C4-2B (cell line): ENCODE data around the gene LIG3.

Experiments used
- H3K27ac ChIP-seq: fragments of 450-650 bp; 2 replicates; pipeline ENCODE4 v1.5.1; 2017
- CTCF ChIP-seq: fragments of 450-650 bp; conservative IDR thresholded peaks from 2 replicates; pipeline ENCODE4 v1.5.1; 2017; ENCODE audit warnings: mild to moderate bottlenecking
- ZFX ChIP-seq: fragments of 450-650 bp; IDR thresholded peaks from 2 replicates; pipeline ENCODE4 v1.6.1; 2017

Gene LIG3

GRCh38 chr17:35052780-35053179 is 72.5 kb downstream of the LIG3 start:
- no peak overlapping the region for H3K27ac ChIP-seq
- TF ChIP-seq CTCF (no peak), ZFX (no peak)

DNA sequence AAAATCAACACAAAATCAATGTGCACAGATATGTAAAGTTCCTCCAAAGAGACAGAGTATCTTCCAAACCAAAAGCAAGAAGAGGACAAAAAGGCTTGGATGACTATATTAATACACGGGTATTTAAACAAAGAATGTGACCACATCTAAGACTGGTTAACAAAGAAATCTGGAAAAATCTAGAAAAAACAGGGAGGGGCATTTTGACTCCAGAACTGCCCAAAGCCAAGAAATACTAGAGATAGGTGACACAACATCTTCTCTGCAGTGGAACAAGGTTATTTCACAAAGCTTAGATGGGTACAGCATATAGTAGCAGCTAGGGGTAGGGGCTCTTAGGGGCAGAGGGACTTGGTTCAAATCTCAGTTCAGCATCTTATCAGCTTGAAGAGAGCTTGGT is 72.9 kb downstream of the LIG3 start:
- H3K27ac ChIP-seq, result no peak overlapping the region
- no peak for TF ChIP-seq ZFX

- TF ChIP-seq CTCF (no peak), ZFX (no peak)
- no peak overlapping the region for H3K27ac ChIP-seq
These were observed 75.7 kb downstream of the LIG3 start for GRCh38 chr17:35056013-35056412.

- peak overlapping the region; percentile 51 for H3K27ac ChIP-seq
- TF ChIP-seq ZFX, result no peak
- no peak for TF ChIP-seq CTCF
These were observed 77.1 kb downstream of the LIG3 start for GRCh38 chr17:35057332-35057915.
